Cardiac muscle cell (in vitro differentiated cells and primary cell): Measurements from ENCODE around the gene ZFAND3. TPM values are rescaled to one million over a fixed set of nuclear protein-coding genes. Genes with fewer than 3 reads are reported as not detected.

Experiments
- DNase-seq, 2 donors: peaks; one replicate each; pipeline versions ENCODE4 v3.0.0 to v3.0.0-alpha.2; 2010 to 2017; ENCODE audit warnings: low read depth in 1 of 2, low spot score in 1 of 2
- H3K27ac ChIP-seq: fragments of 200-600 bp; sonication (generic); 2 replicates; pipeline ENCODE4 v1.5.1; 2016
- H3K27me3 ChIP-seq: fragments of 200-600 bp; sonication (generic); 2 replicates; pipeline ENCODE4 v1.6.0; 2016; ENCODE audit warnings: control low read depth
- H3K36me3 ChIP-seq: fragments of 200-600 bp; sonication (generic); 2 replicates; pipeline ENCODE4 v1.5.1; 2016; ENCODE audit warnings: control low read depth
- H3K4me1 ChIP-seq: fragments of 200-600 bp; sonication (generic); 2 replicates; pipeline ENCODE4 v1.8.1; 2017; ENCODE audit warnings: low read depth, mild to moderate bottlenecking, mixed run types
- H3K4me3 ChIP-seq: fragments of 200-600 bp; sonication (generic); 2 replicates; pipeline ENCODE4 v1.5.1; 2016; ENCODE audit warnings: mild to moderate bottlenecking
- H3K9me3 ChIP-seq: fragments of 200-600 bp; sonication (generic); 2 replicates; pipeline ENCODE4 v1.5.1; 2017; ENCODE audit warnings: low read depth, mild to moderate bottlenecking, control low read depth
- CTCF ChIP-seq: IDR thresholded peaks from 2 replicates; pipeline ENCODE4 v1.5.1; 2012; ENCODE audit warnings: low read depth, mild to moderate bottlenecking, low read length
- polyA plus RNA-seq: library from polyadenylated mRNA; unstranded; fragments of >200 nt; fragmentation: Nextera tagmentation; extraction: Ambion mirVana; gene quantifications from 2 replicates; pipeline ENCODE4 v1.2.1, GENCODE V29; 2016
- total RNA-seq: library from RNA; depleted of rRNA; stranded (reverse); fragments of >200 nt; gene quantifications from 2 replicates; pipeline ENCODE4 v1.2.3, GENCODE V29; 2016

Gene ZFAND3
- total and polyA plus RNA-seq, 2 experiments from 2014 or later = 49.9 to 68.0 TPM

GRCh38 chr6:38113825-38114576, 294.5 kb downstream of the ZFAND3 start:
- no peak overlapping the region for H3K4me3 ChIP-seq
- no peak for TF ChIP-seq CTCF
- H3K4me1 ChIP-seq = peaks cover 21% of the 10 kb centered on the region
- no peaks in the 10 kb centered on the region for H3K27me3 ChIP-seq
- DNase-seq = no peak
- no peaks in the 10 kb centered on the region for H3K36me3 ChIP-seq
- H3K9me3 ChIP-seq = no peaks in the 10 kb centered on the region
- no peak overlapping the region for H3K27ac ChIP-seq

DNA sequence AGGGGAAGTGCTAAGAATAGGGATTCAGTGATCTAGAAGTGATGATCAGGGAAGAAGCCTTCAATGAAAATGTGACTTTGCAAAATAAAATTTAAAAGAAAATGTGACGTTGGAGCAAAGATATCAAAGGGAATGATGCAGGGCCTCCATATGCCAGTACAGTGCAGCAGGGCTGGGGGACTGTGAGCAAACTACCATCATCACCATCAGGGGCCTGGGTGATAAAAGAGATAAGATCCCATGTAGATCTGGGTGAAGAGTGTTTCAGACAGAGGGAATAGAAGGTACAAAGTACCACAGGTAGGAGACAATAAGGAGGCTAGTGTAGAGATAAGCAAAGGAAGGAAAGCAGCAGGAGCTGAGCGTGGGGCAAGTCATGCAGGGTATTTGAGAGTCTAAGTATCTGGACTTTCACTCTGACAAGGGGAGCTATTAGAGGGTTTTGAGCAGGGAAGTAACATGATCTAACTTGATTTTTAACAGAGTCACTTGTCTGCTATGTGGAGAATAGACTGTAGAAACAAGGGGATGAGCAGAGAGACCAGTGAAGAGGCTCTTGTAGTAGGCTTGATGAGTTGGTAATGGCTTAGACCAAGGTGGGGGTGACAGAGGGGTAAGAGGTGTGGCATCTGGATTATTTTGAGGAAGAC, 295.6 kb downstream of the ZFAND3 start:
- H3K27me3 ChIP-seq = no peaks in the 10 kb centered on the region
- no peak for DNase-seq
- H3K9me3 ChIP-seq = no peaks in the 10 kb centered on the region
- no peak overlapping the region for H3K27ac ChIP-seq
- peaks cover 16% of the 10 kb centered on the region for H3K4me1 ChIP-seq
- no peak for TF ChIP-seq CTCF
- H3K36me3 ChIP-seq = no peaks in the 10 kb centered on the region
- no peak overlapping the region for H3K4me3 ChIP-seq

GRCh38 chr6:38115626-38116008, 296.1 kb downstream of the ZFAND3 start:
- H3K9me3 ChIP-seq = no peaks in the 10 kb centered on the region
- no peak for TF ChIP-seq CTCF
- no peaks in the 10 kb centered on the region for H3K36me3 ChIP-seq
- peaks cover 12% of the 10 kb centered on the region for H3K4me1 ChIP-seq
- no peak for DNase-seq
- no peak overlapping the region for H3K27ac ChIP-seq
- no peaks in the 10 kb centered on the region for H3K27me3 ChIP-seq
- no peak overlapping the region for H3K4me3 ChIP-seq

GRCh38 chr6:38116248-38116647, 296.7 kb downstream of the ZFAND3 start:
- no peak for DNase-seq
- Histone ChIP-seq H3K27ac (no peak overlapping the region), H3K4me3 (no peak overlapping the region), H3K27me3 (no peaks in the 10 kb centered on the region), H3K4me1 (peaks cover 8% of the 10 kb centered on the region), H3K36me3 (peaks cover under 1% of the 10 kb centered on the region), H3K9me3 (no peaks in the 10 kb centered on the region)
- TF ChIP-seq CTCF = no peak

DNA sequence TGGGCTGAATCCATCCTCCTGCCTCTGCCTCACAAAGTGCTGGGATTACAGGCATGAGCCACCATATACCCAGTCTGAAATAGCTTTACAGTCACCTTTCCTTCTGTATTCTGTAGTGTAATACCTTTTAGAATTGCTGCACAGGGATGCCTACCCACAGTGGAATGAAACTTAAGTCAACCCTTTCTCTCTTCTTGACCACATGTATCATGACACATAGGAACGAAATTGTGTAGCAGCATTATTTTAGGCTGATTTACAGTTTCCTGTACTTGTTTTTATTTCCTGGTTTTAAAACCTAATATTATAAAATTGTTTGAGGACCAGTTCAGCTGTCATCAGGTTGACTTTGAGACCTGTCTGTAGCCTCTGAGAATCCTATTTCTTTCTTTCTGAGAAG, 297.8 kb downstream of the ZFAND3 start:
- no peaks in the 10 kb centered on the region for H3K27me3 ChIP-seq
- no peak overlapping the region for H3K27ac ChIP-seq
- peaks cover 7% of the 10 kb centered on the region for H3K36me3 ChIP-seq
- DNase-seq = no peak
- H3K4me1 ChIP-seq = peaks cover 5% of the 10 kb centered on the region
- no peak overlapping the region for H3K4me3 ChIP-seq
- no peaks in the 10 kb centered on the region for H3K9me3 ChIP-seq
- TF ChIP-seq CTCF = no peak
